Stimulated activated CD4-positive, alpha-beta T cell treated with anti-CD3 and anti-CD28 coated beads, Interleukin-4, amount 100 ng/mL, for 24 hours (primary cell): ENCODE data around the gene NME2.

Experiments
- DNase-seq: peaks from one replicate; pipeline ENCODE4 v3.0.0-alpha.2; 2020

The NME2 gene

DNA sequence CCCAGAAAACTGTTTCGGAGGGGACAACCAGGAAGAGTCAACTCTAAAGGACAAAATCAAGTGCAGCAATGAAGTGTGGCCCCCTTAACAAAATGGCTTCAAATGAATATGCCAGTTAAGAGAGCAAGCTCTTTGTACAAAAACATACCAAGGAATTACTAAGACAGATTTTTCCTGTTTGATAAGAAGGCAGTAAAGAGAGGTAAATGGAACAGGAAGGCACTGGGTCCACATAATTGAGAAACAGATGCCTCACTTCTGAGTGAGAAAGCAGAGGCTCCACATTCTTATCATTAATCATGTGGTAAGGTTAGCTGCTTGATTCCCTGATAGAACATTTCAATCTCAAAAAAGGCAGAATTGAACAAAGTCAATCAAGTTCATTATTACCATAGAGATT lies 48.7 kb downstream of the NME2 start:
- DNase-seq, result no peak

- no peak for DNase-seq
These were observed 51.7 kb downstream of the NME2 start for GRCh38 chr17:51217946-51218345.

DNA sequence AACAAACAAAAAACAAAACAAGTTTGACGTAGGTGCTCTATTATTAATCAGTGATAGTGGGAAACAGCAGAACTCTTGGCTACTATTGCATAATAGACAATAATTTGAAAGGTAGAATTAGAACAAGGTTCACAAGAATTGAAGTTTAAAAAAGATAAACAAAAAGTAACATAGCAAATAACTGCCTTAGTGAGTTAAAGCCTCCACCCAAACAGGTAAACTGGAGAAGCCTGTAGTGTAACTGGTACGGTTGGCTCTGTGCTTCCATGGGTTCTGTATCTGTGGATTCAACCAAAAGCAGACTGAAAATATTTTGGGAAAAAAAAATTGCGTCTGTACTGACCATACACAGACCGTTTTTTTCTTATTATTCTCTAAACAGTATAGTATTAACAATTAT lies 55.1 kb downstream of the NME2 start:
- DNase-seq, result no peak
